ENCODE measurements around the gene TNKS1BP1.
"Not testable (repeated sequence)": the region's sequence is repeated elsewhere in the genome, so short reads cannot be mapped to it uniquely, and the experiment has no call there.

The TNKS1BP1 gene

DNA sequence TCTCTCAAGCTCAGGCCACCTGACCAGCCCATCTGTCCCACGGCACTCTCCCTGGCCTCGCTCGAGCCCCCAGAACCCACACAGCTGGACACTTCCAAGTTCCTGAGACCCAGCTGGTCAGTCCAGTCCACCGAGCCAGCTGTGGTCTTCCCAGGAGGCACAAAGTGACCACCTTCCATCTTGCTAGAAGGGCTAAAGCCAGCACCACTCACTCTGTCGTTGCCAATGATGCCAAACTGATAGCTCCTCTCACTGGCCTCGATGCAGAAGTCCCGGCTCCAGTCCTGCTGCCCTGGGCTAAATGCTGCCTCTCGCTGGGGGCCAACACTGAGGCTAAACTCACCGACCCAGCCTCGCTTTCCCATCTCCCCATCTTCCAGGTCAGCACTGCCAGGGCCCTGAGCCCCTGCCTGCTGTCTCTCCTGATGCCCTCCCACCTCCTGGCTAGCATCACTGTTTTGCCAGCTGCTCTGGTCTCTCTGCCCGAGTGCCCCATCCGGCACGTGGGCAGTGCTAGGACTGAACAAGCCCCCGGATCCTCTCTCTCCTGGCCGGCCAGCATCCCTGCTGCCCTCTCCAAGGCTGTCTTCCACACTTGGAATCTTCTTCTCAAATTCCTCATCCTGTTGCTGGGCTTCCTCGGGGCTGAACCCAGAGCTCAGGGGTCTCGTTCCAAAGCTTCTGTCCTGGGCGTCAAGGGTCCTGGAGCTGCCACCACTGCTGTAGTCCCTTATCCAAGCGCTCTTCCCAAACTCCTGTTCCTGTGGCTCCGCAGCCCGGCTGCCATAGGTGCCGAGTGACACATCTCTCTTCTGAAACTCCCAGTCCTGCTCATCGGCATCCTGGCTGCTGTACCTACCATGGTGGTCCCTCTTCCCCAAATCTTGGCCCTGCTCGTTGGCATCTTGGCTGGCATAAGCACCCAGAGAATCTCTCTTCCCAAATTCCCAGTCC lies 15.4 kb downstream of the TNKS1BP1 start:
- no peak for DNase-seq

DNA sequence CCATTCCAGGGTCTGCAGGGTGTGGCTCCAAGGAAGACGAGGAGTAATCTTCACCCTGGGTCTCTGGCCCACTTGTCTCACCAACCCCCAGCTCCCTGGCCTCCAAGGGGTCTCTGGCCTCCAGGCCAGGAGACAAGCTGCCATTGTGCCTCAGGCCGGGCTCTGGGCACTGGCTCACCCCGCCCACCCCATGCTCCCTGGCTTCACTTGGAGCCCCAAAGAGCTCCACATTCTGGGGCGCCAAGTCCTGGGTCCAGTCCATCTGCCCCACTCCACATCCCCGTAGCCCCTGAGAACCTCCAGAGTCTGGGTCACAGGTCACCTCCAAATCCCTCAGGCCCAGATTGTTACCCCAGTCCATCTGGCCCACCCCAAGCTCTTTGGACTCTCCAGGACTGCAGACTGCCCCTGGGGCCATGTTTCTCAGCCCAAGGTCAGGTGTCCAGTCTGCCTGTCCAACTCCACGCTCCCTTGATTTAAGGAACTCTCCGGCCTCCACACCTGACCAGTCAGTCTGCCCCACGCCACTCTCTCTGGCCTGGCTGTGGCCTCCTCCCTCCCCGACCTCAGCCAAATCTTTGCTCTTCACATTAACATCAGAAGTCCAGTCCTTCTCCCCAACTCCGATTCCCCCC lies 16.2 kb downstream of the TNKS1BP1 start:
- no peak for DNase-seq

DNA sequence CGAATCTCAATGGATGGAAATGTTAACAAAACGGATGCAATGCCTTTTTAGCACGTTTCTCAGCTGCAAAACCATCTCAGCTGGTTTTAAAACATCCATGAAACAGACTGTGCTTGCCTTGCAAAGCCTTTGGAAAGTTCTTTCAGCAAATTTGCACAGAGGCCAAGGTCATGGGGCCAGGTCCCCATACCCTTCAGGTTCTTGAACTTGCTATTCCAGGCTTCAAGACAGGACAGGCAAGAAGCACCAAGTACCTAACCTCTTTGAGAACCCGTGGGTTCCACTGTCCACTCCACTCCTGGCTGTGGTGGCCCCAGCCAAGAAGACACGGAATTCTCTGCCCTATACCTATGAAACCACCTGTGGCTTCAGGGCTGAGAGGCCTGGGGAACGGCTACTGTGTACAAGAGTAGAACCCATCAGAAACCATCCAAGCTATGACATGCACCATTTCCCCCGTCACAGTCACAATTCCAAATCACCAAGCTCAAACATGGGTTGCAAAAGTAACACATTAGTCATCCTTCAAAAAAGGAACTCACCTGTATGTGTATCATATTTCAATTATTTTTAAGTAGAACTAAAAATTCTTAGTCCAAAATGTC lies 17.0 kb downstream of the TNKS1BP1 start:
- DNase-seq, result no peak

GRCh38 chr11:57306940-57307565 lies 17.7 kb downstream of the TNKS1BP1 start:
- DNase-seq, result no peak

- no peak for DNase-seq
Measured at GRCh38 chr11:57306161-57306876, 18.4 kb downstream of the TNKS1BP1 start.

- no peak for DNase-seq
Measured at GRCh38 chr11:57305523-57305922, 19.2 kb downstream of the TNKS1BP1 start.

GRCh38 chr11:57303990-57304579 lies 20.7 kb downstream of the TNKS1BP1 start:
- no peak for DNase-seq

DNA sequence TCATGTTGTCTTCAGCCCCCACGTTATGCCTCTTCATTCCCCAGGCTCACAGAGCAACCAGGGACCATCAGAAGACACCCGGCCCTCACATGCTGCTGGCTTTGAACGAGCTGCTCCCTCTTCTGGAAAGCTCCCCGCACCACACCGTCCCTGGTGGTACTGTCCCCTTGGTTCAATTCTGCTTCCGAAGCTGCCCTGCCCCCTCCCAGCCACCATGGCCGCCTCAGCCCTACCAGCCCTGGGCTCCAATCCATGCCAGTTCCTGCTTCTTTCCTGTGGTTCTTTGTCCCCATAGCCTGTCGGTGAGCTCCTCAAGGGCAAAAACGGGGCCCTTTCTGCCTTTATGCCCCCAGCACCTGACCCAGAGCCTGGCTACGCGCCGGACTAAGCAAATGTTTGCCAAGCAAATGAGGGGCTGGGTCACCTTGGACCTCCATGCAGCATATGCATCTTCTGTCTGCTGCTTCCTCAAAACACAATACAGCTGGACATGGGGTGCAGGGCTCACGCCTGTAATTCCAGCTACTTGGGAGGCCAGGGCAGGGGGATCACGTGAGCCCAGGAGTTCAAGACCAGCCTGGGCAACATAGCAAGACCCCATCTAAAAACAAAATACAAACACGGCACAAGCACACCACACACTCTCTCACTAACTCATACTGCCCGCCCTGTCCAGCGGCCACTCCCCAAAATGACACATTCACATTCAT lies 21.3 kb downstream of the TNKS1BP1 start:
- DNase-seq, result no peak

DNA sequence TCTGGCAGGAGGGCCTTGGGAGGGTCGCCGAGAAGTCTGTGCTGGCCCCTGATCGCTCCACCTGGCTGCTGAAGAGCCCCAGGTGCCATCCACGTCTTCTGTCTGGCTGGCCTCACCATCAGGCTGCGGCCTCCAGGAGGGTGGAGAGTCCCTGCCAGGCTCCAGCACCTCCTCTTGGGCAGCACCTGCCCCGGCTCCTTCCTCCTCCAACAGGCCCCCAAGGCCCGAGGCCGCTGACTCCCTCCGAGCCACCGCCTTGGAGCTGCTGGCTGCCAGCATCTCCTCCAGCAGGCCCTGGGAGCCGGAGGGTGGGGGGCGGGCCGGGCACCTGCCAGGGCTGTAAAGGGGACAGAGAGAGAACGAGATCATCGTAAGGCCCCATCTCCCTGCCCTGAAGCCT lies 22.3 kb downstream of the TNKS1BP1 start:
- no peak for DNase-seq

DNA sequence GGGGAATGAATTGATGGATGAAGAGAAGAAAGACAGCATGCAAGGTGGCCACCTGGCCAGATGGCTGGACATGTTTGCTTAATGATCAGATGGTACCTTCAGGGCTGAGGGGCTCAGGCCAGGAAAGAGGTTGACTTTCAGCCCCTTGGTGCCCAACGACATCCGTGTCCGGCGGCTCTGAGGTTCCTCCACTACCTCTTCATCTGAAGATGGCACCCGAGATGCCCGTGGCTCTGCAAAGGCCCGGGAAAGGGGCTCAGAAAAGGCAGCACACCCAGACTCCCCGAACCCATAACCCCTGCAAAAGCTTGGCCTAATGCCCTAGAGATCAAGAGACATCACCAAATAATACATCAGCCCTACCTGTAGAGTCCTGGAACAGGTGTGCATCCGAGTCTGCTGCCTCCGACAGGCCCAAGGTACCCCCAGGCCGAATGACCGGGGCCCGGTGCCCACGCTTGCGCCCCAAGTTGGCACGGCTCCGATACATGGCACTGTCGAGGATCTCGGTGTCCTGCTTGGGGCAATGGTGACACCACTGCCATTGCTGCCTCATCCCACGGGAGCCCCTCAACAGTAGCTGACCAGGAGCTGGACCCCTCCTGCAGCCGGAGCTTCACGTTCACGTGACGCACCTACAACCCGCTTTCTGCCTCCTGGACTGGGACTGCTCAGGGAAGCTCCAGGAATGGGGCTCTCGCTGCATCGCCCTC lies 22.9 kb downstream of the TNKS1BP1 start:
- no peak for DNase-seq

- DNase-seq, result no peak
Measured at GRCh38 chr11:57300785-57301184, 24.0 kb downstream of the TNKS1BP1 start.

- DNase-seq, result no peak
Measured at GRCh38 chr11:57299150-57299737, 25.5 kb downstream of the TNKS1BP1 start.

- no peak for DNase-seq
Measured at GRCh38 chr11:57297221-57297620, 27.5 kb downstream of the TNKS1BP1 start.

- not testable (repeated sequence) for DNase-seq
Measured at GRCh38 chr11:57296205-57296604, 28.5 kb downstream of the TNKS1BP1 start.

GRCh38 chr11:57294225-57295131 lies 30.3 kb downstream of the TNKS1BP1 start:
- DNase-seq, result no peak

GRCh38 chr11:57290288-57290687 lies 34.5 kb downstream of the TNKS1BP1 start:
- no peak for DNase-seq

DNA sequence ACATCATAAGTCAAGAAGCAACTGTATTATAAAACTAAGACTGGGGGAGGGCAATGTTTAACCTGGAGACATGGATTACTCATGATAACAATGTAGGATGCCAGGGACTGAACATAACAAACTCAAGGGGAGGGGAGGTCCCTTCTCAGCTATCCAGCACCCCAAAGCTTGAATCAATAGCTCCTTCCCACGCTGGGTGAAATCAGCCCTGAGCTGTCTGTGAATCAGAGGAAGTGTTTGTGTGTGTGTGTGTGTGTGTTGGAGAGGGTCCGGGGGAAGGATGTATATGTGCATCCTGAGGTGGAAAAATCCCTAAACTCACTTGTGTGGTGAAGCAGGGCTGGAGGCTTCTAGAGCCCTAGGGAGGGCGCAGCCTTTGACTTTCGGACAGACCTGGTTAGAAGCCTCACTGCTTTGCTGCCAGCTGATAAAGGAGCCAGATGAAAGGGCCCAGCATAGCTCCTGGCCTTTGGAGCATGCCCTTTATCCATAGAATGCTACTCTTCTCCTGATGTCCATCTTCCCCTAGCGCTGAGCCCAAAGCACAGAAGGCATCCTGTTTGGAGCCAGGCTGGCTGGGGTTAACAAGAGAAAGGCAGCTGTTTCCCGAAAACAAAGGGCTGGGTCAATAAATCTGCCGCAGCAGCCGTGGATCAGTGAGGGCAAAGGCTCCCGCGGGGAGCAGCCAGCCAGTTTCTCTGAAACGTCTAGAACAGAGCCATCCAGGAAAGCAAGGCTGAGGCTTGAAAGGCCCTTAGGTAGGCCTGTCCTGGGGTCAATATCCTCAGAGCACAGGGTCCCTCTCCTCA lies 35.8 kb downstream of the TNKS1BP1 start:
- DNase-seq, result no peak

DNA sequence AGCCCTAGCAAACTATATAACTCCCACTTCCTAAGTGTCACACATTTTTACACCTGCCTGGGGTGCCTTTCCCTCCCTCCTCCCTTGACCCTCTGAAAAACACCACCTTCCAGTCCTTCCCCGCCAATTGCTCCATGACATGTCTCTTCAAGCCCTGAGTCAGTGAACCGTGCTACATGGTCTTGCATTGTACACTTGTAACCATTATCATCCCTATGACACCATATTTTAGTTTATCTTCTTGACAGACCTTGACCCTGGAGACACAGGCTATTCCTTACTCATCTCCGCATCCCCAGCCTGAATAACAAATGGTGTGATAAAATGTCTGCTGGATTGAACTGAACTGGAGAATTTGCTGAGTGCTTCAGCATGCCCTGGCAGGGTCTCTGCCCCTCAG lies 36.9 kb downstream of the TNKS1BP1 start:
- DNase-seq, result no peak

All from amniotic stem cell (primary cell).